Activated T-cell treated with anti-CD3 and anti-CD28 coated beads, Interleukin-2, amount 50 U/mL, for 24 hours (primary cell): ENCODE data around the gene DDR1.
"Not testable (repeated sequence)": the region's sequence is repeated elsewhere in the genome, so short reads cannot be mapped to it uniquely, and the experiment has no call there.

Experiments
- DNase-seq: peaks from one replicate; pipeline ENCODE4 v3.0.0-alpha.2; 2020
- H3K27ac Mint-ChIP-seq: 2 replicates; pipeline ENCODE4 v1.8.0; 2020; ENCODE audit warnings: mild to moderate bottlenecking, mixed read lengths
- H3K27me3 Mint-ChIP-seq: 2 replicates; pipeline ENCODE4 v1.8.0; 2020; ENCODE audit warnings: mixed read lengths
- H3K36me3 Mint-ChIP-seq: 2 replicates; pipeline ENCODE4 v1.8.0; 2020; ENCODE audit warnings: low read depth, mixed read lengths
- H3K4me1 Mint-ChIP-seq: 2 replicates; pipeline ENCODE4 v1.8.0; 2020; ENCODE audit warnings: low read depth, mixed read lengths
- H3K4me3 Mint-ChIP-seq: 2 replicates; pipeline ENCODE4 v1.8.0; 2020; ENCODE audit warnings: mild to moderate bottlenecking, moderate library complexity, mixed read lengths
- H3K9me3 Mint-ChIP-seq: 2 replicates; pipeline ENCODE4 v1.8.0; 2020; ENCODE audit warnings: mixed read lengths

DDR1 gene

DNA sequence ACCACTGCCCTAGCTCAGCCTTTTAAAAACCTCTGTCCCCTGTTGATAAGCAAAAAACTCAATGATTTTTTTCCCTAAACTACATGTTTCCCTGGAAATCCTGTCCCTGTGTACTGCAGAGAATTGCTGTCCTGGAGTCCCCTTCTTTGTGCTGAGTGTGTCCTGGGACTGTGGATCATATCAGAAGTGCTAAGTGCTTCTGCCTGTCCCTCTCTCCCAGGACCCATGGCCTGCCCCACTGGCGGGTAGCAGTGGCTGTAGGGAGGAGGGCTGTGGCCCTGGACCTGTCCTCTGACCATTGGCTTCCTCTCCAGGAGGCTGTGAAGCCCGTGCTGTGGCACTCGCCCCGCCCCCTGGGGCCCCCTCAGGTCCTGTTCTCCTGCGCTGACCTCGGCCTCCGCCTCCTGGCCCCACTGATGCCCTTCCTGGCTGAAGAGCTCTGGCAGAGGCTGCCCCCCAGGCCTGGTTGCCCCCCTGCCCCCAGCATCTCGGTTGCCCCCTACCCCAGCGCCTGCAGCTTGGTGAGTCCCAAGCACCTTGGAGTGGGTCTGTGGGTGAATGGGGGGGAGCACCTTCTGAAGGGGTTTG is 39.8 kb downstream of the DDR1 start:
- not testable (repeated sequence) for H3K27me3 Mint-ChIP-seq, H3K4me3 Mint-ChIP-seq, DNase-seq, H3K9me3 Mint-ChIP-seq, H3K4me1 Mint-ChIP-seq
- peaks cover 97% of the 10 kb centered on the region for H3K36me3 Mint-ChIP-seq
- H3K27ac Mint-ChIP-seq: peak overlapping the region; percentile 13

GRCh38 chr6:30926644-30927043 is 42.3 kb downstream of the DDR1 start:
- no peaks in the 10 kb centered on the region for H3K4me1 Mint-ChIP-seq
- no peak for DNase-seq
- H3K27ac Mint-ChIP-seq: no peak overlapping the region
- H3K27me3 Mint-ChIP-seq: no peaks in the 10 kb centered on the region
- H3K4me3 Mint-ChIP-seq: no peak overlapping the region
- peaks cover 4% of the 10 kb centered on the region for H3K9me3 Mint-ChIP-seq
- H3K36me3 Mint-ChIP-seq: peaks cover 73% of the 10 kb centered on the region

DNA sequence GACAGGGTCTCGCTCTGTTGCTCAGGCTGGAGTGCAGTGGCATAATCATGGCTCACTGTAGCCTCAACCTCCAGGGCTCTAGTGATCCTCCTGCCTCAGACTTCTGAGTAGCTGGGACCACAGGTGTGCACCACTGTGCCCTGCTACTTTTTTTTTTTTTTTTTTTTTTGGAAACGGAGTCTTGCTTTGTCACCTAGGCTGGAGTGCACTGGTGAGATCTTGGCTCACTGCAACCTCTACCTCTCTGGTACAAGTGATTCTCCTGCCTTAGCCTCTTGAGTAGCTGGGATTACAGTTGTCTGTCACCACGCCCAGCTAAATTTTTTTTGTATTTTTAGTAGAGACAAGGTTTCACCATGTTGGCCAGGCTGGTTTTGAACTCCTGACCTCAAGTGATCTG is 42.8 kb downstream of the DDR1 start:
- not testable (repeated sequence) for H3K4me3 Mint-ChIP-seq, H3K9me3 Mint-ChIP-seq, H3K27me3 Mint-ChIP-seq, H3K4me1 Mint-ChIP-seq, DNase-seq, H3K27ac Mint-ChIP-seq
- peaks cover 69% of the 10 kb centered on the region for H3K36me3 Mint-ChIP-seq

DNA sequence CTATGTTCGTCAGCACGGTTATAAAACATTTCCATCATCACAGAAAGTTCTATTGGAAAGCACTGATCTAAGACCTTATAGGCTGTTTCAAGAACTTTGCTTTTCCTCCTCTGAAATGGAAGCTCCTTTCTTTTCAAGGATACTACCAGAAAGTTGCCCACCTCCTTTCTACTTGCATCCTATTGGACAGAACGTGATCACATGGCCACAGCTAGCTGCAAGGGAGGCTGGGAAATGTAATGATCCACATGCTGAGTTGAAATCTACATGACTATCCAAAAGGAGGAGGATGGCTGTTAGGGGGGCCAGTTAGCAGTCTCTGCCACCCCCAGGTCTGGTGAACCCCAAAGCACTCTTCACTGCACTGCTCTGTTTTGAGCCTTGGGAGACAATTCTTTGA is 44.4 kb downstream of the DDR1 start:
- DNase-seq: no peak
- Mint-ChIP-seq H3K27ac (no peak overlapping the region), H3K27me3 (no peaks in the 10 kb centered on the region), H3K36me3 (peaks cover 53% of the 10 kb centered on the region), H3K4me1 (no peaks in the 10 kb centered on the region), H3K4me3 (no peak overlapping the region), H3K9me3 (peaks cover 4% of the 10 kb centered on the region)

- Mint-ChIP-seq H3K4me1 (no peaks in the 10 kb centered on the region), H3K4me3 (no peak overlapping the region), H3K27ac (no peak overlapping the region), H3K36me3 (peaks cover 36% of the 10 kb centered on the region), H3K9me3 (peaks cover 4% of the 10 kb centered on the region), H3K27me3 (no peaks in the 10 kb centered on the region)
- DNase-seq: no peak
Measured at GRCh38 chr6:30930506-30930905, 46.2 kb downstream of the DDR1 start.

DNA sequence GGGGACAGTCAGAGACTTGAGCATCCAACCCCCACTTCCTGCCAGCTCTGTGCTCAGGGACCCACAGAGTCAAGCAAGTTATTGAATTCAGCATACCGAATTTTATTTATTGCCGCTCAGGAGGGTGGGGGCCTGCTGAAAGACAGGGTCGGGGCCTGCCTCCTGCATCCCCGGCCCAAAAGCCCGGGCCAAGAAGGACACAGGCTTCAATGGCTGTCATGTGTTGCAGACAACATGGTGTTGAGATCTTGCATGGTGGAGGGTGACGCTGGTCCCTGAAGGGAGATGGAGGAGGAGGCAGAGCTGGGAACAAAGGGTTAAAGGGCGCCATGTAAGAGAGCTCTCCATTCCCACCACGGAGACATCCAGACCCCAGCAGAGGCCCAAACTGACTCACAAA is 47.0 kb downstream of the DDR1 start:
- Mint-ChIP-seq H3K27ac (no peak overlapping the region), H3K4me3 (no peak overlapping the region), H3K4me1 (no peaks in the 10 kb centered on the region), H3K9me3 (peaks cover 4% of the 10 kb centered on the region), H3K36me3 (peaks cover 28% of the 10 kb centered on the region), H3K27me3 (no peaks in the 10 kb centered on the region)
- DNase-seq: no peak

DNA sequence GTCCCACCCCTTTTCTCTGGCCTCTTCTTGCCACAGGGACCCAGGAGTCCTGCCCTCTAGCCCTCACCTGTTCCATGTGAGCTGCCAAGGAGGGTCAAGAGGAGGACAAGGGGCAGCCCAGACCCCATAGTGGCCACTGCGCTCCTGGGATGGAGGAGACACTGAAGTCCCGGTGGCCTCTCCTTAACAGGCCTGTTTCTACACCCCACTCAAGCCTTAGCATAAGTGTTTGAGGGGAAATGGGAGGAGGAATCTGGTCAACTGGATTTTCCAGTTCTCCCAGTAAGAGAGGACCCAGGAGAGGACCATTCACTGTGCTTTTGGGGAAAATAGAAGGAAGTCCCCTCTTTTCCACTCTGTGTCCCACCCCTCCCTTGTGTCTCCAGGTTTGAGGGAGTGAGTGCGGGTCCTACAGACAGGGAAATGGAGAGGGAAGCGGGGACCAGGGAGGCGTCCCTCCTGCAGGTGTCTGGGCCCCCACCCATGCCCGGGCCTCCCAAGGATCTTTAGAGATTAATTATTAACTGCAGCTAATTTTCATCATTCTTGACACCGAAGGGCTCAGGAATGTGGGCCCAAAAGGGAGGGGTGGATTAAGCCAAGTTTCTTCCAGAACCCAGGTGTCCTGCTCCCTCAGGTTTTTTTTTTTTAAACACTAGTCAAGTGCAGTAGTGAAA is 47.8 kb downstream of the DDR1 start, which contains the start of gene SFTA2:
Gene SFTA2, minus strand, starts transcription at position 202 of the 677 bp plus-strand sequence. Its CDS starts 74 bp downstream, at position 128.
- no peaks in the 10 kb centered on the region for H3K4me1 Mint-ChIP-seq
- H3K27ac Mint-ChIP-seq: no peak within 1 kb of the TSS
- peaks cover 20% of the 10 kb centered on the region for H3K36me3 Mint-ChIP-seq
- H3K9me3 Mint-ChIP-seq: peaks cover 4% of the 10 kb centered on the region
- no peaks in the 10 kb centered on the region for H3K27me3 Mint-ChIP-seq
- DNase-seq: no peak
- no peak within 1 kb of the TSS for H3K4me3 Mint-ChIP-seq

DNA sequence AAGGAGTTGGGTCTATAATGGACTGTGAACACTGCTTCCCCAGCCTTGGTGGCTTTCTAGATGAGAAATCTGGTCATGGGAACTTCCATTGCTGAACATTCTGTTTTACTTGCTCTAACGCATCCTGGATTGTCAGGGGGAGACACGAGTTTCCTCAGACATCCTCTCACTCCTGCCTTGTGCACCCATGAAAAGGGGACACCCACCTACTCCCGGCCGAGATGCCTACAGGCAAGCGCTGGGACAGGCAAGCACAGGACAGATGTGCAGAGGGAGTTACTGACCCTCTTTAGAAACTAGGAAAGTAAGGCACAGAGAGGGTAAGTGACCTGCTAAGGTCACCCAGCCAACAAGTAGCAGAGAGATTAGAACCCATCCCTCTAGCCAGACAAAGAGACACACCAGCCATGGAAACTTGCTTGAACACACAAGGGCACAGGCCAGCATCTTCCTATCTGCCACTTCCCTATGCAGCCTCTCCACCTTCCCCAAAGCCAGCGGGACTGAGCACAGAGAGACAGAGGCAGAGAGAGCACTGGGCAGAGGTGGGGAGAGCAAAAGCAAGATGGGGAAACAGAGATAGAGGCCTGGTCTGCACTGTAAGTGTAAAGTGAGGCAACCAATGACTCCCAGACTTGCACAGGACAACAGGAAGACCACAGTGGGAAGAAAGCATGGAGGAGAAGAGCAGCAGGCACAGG is 48.5 kb downstream of the DDR1 start:
- H3K9me3 Mint-ChIP-seq: peaks cover 4% of the 10 kb centered on the region
- peaks cover 13% of the 10 kb centered on the region for H3K36me3 Mint-ChIP-seq
- H3K27me3 Mint-ChIP-seq: no peaks in the 10 kb centered on the region
- H3K4me1 Mint-ChIP-seq: no peaks in the 10 kb centered on the region
- H3K4me3 Mint-ChIP-seq: no peak overlapping the region
- no peak overlapping the region for H3K27ac Mint-ChIP-seq
- DNase-seq: no peak

- DNase-seq: no peak
- no peak overlapping the region for H3K27ac Mint-ChIP-seq
- no peaks in the 10 kb centered on the region for H3K4me1 Mint-ChIP-seq
- H3K4me3 Mint-ChIP-seq: no peak overlapping the region
- H3K27me3 Mint-ChIP-seq: peaks cover 15% of the 10 kb centered on the region
- H3K9me3 Mint-ChIP-seq: no peaks in the 10 kb centered on the region
- no peaks in the 10 kb centered on the region for H3K36me3 Mint-ChIP-seq
Measured at GRCh38 chr6:30935018-30935417, 50.7 kb downstream of the DDR1 start.

- no peak for DNase-seq
- H3K27ac Mint-ChIP-seq: no peak overlapping the region
- no peak overlapping the region for H3K4me3 Mint-ChIP-seq
- peaks cover 36% of the 10 kb centered on the region for H3K27me3 Mint-ChIP-seq
- no peaks in the 10 kb centered on the region for H3K9me3 Mint-ChIP-seq
- no peaks in the 10 kb centered on the region for H3K36me3 Mint-ChIP-seq
- H3K4me1 Mint-ChIP-seq: no peaks in the 10 kb centered on the region
Measured at GRCh38 chr6:30937265-30937664, 52.9 kb downstream of the DDR1 start.

GRCh38 chr6:30938730-30939129 is 54.4 kb downstream of the DDR1 start:
- H3K36me3 Mint-ChIP-seq: no peaks in the 10 kb centered on the region
- H3K4me3 Mint-ChIP-seq: no peak overlapping the region
- peaks cover 48% of the 10 kb centered on the region for H3K27me3 Mint-ChIP-seq
- H3K9me3 Mint-ChIP-seq: no peaks in the 10 kb centered on the region
- H3K4me1 Mint-ChIP-seq: no peaks in the 10 kb centered on the region
- H3K27ac Mint-ChIP-seq: no peak overlapping the region
- no peak for DNase-seq

- H3K9me3 Mint-ChIP-seq: no peaks in the 10 kb centered on the region
Measured at GRCh38 chr6:30939473-30939872, 55.2 kb downstream of the DDR1 start.

DNA sequence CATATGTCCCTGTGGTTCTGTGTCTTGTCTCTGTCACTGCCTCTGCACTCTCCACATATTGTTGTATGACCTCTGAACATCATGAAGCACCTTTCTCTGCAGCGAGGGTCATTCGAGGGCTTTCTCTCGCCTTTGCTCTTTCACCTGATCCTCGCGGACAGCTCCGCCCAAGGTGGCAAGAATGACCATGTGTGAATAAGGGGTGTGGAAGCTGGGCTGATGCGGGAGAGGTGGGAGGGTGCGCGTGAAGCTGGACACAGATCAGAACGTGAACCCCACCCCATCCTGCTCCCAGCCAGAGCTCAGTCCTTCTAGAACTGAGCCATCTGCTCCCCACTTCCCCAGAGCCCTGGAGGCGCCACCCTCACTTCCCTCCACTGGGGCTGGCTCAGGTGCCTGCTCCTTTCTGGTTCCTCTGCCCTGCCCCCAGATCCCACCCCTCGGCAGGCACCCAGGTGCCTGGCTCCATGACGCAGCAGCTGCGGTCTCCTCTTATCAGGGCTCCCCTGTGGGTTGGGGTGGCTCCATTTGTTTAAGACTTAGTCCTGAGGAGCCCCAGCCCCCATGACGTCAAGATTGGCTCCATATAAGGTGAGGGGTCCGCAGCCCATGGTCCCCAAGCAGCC is 56.2 kb downstream of the DDR1 start, which contains the start of gene MUCL3:
Gene MUCL3, plus strand, starts transcription at position 613 of the 626 bp plus-strand sequence. CDS start 27 bp downstream, outside the sequence.
- H3K27me3 Mint-ChIP-seq: peaks cover 62% of the 10 kb centered on the region
- no peaks in the 10 kb centered on the region for H3K4me1 Mint-ChIP-seq
- DNase-seq: no peak
- no peaks in the 10 kb centered on the region for H3K9me3 Mint-ChIP-seq
- no peaks in the 10 kb centered on the region for H3K36me3 Mint-ChIP-seq
- no peak within 1 kb of the TSS for H3K4me3 Mint-ChIP-seq
- no peak within 1 kb of the TSS for H3K27ac Mint-ChIP-seq

More at GRCh38 chr6:30939473-30939872, 55.2 kb downstream of the DDR1 start:
- Mint-ChIP-seq H3K4me1 (no peaks in the 10 kb centered on the region), H3K27ac (no peak overlapping the region), H3K4me3 (no peak overlapping the region), H3K27me3 (peaks cover 55% of the 10 kb centered on the region), H3K36me3 (no peaks in the 10 kb centered on the region)
- no peak for DNase-seq

DNA sequence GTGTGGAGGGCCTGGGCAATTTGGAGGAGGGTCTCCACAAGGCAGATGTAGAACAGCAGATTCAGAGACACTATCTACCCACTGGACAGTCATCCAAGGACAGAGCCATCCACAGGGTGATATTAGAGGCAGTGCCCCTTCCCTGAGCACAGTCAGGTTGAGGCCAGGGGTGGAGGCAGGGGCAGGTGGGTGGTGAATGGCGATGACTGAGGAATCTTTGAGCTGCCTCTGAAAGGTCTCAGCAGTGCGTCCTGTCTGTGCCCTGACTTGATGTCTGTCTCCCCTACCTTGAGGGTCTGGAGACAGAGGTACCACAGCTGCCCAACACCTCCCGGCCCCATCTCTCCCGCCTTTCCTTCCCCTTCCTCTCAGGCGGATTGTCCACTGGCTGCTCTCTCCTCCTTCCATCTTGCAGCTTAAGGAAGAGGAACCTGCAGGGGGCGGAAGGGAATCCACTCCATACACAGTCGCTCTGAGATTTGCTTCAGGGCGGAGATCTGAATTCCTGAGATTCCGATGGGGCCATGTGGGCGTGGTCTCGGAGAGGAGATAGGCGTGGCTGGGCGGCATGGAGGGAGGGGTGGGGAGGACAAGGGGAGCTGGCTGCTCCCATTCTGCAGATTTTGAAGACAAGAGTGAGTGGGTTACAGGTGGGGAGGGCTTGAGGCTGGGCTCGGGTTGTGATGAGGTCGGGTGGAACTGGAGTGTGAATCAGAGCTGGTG is 58.2 kb downstream of the DDR1 start:
- Mint-ChIP-seq H3K27ac (no peak overlapping the region), H3K9me3 (no peaks in the 10 kb centered on the region), H3K36me3 (no peaks in the 10 kb centered on the region), H3K4me1 (no peaks in the 10 kb centered on the region), H3K27me3 (peaks cover 69% of the 10 kb centered on the region), H3K4me3 (no peak overlapping the region)
- DNase-seq: no peak
